NK-92 (cell line): ENCODE results near the gene DPPA5.
"Not testable (repeated sequence)": the region's sequence is repeated elsewhere in the genome, so short reads cannot be mapped to it uniquely, and the experiment has no call there.

Experiments
- DNase-seq: peaks from one replicate; lab custom pipeline; 2025; ENCODE audit not compliant: unreplicated experiment; lab: John Stamatoyannopoulos, UW

Gene DPPA5

DNA sequence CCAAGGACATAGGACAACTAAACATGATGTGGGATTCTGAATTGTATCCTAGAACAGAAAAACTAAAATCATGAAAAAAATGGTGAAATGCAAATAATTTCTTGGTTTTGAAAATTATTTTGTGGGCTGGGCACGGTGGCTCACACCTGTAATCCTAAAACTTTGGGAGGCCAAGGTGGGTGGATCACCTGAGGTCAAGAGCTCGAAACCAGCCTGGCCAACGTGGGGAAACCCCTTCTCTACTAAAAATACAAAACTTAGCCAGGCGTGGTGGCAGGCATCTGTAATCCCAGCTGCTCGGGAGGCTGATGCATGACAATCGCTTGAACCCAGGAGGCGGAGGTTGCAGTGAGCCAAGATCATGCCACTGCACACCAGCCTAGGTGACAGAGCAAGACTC is 50.3 kb downstream of the DPPA5 start:
- DNase-seq: not testable (repeated sequence)
